GM21390 (cell line): Measurements from ENCODE around the gene LIM2.
A peak's percentile ranks its signal among the peaks of the same experiment; 100 is the strongest.

Experiments
- ATAC-seq: cut with Tn5 transposase; IDR thresholded peaks from one replicate; pipeline ENCODE4 v1.9.1; 2021; ENCODE audit not compliant: unreplicated experiment

LIM2 gene

GRCh38 chr19:51366389-51367254 lies 21.2 kb downstream of the LIM2 start:
- ATAC-seq: peak; percentile 41

DNA sequence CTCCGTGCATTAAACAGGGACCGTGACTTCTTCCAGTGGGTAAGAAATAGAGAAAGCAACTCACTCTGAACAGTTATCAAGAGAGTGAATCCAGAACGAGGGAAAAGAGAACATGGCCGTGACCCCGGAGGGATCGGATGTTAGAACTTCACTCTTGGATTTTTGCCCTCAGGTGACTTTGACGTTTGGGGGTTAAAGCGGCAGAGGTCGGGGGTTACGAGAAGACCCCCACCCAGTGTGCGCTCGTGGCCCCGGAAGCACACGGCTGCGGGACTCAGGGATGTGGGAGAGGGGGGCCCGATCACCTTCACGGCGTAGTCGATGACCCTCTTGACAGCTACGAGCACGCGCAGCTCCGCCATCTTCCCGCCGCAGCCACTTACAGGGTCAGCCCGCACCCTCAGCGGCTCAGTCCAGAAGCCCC lies 21.8 kb downstream of the LIM2 start, which contains the start of gene ETFB:
Gene ETFB (minus strand): TSS at position 424 of the 424 bp plus-strand sequence. CDS start 62 bp downstream, at position 362.
- ATAC-seq: no peak

- no peak for ATAC-seq
Measured at GRCh38 chr19:51365211-51365964, 22.4 kb downstream of the LIM2 start.

DNA sequence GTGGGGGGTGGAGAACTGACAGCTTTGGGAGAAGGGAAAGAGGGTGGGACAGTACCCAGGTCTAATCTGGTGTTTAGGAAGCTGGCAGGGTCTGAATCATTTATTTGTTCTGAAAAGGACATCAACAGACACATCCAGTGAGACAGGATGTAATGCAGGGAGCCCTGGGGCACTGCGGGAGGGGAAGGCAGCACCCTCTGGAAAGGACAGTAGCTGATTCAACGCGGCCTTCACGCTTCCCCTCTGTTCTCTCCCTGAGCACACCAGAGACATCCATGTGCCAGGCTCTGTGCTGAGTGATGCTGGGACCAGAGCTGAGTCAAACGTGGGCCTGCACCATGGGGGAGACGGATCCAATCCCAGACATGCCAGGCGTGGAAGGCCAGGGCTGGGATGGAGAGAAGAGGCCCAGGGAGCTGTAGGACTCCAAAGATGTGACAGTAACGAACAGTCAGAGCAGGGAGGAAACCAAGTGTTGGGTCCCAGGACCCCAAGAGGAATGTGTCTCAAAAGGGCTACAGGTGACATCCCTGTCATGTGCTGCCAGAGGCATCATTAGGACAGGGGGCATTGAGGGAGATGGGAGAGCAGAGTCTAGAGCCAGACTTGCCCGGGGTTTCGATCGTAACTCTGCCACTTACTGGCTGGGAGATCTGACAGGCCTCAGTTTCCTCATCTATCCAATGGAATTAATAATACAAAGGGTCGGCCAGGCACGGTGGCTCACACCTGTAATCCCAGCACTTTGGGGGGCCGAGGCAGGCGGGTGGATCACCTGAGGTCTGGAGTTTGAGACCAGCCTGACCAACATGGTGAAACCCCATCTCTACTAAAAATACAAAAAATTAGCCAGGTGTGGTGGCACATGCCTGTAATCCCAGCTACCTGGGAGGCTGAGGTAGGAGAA lies 23.3 kb downstream of the LIM2 start:
- ATAC-seq: no peak

DNA sequence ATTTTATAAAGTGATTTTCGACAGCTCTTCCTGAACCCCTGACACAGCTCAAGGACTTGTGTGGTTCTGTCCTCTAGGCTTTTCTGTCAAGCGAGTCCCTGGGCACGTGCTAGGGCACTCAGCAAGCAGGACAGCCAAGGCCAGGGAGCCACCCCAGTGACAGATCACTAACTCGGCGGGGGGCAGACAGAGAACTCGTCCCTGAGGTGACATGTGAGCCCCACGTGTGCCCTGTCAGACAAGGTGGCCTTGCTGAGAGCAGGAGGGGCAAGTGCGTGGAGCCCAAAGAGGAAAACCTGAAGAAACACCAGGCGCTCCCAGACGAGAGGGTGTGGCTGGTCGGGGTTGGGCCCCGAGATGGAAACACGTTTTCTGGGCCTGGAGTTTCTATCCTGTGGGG lies 26.5 kb downstream of the LIM2 start:
- no peak for ATAC-seq

DNA sequence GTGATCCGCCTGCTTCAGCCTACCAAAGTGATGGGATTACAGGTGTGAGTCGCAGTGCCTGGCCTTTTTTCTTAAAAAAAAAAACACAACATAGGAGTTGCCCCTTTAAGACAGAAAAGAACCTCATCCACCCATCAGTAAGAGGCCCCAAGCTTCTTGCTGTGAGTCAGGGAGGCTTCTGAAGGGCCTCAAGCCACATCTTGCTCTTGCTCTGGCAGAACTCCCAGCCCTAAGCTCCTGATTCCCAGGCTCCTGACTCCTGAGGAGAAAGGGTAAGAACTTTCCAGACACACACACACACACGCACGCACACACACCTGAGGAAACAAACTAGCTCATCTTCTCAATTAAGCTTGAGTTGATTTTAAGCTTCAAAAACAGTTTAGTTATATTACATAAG lies 28.5 kb downstream of the LIM2 start:
- ATAC-seq: no peak

DNA sequence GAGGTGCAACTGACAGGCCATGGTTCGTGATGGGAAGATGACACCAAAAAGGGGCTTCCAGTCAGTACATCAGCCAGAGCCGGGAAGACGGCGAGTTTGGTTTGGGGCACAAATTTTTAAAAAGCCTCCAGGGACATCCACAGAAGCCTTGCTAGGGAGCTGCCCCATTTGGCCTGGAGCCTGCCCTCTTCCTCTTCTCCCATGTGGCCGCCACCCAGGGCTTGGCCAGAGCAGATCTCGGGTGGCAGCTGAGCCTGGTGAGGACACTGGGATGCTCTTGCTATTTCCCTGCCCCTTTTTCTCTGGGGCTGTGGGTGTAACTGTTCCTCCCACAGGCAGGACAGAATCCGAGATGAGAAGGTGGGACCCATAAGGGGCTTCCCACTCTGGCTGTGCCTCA lies 29.8 kb downstream of the LIM2 start:
- no peak for ATAC-seq

- no peak for ATAC-seq
Measured at GRCh38 chr19:51356159-51356801, 31.5 kb downstream of the LIM2 start.

DNA sequence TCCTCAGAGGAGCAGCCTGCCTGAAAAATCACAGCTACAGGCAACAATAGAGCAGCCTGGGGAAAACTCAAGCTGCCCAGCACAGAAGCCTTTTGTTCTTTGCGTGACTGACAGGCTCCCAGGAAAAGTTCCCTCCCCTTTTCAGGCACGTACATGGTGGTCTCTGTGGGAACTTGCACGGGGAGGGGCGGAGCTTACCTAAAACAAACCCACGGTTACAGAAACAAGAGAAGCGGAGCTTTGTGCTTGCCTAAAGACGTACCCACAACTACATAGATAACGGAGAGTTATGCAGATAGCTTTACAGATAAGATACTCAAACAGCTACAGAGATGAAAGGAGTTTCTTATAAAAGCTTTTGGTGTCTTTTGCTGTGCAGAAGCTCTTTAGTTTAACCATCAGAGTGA lies 33.0 kb downstream of the LIM2 start:
- ATAC-seq: no peak

- ATAC-seq: no peak
Measured at GRCh38 chr19:51354103-51354741, 33.6 kb downstream of the LIM2 start.

DNA sequence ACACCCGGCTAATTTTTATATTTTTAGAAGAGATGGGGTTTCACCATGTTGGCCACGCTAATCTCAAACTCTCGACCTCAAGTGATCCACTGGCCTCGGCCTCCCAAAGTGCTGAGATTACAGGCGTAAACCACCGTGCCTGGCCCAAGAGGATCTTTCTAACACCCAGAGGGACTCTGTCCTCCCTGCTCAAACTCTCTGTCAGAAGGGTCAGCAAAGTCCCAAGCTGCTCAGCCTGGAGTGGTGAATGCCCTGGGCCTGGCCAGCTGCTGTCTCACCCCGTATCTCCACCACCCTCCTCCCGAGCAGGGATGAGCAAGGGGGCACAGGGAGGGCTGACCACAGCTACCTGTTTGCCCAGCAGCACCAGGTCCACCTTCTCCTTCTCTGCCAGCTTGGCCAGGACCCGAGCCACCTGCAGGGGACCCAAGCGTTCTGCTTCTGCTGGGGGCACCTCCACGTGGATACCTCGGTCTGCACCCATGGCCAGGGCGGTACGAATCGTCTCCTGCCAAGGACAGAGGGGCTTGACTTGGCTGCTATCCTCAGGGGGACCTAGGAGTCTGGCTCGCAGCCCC lies 34.9 kb downstream of the LIM2 start:
- ATAC-seq: no peak

DNA sequence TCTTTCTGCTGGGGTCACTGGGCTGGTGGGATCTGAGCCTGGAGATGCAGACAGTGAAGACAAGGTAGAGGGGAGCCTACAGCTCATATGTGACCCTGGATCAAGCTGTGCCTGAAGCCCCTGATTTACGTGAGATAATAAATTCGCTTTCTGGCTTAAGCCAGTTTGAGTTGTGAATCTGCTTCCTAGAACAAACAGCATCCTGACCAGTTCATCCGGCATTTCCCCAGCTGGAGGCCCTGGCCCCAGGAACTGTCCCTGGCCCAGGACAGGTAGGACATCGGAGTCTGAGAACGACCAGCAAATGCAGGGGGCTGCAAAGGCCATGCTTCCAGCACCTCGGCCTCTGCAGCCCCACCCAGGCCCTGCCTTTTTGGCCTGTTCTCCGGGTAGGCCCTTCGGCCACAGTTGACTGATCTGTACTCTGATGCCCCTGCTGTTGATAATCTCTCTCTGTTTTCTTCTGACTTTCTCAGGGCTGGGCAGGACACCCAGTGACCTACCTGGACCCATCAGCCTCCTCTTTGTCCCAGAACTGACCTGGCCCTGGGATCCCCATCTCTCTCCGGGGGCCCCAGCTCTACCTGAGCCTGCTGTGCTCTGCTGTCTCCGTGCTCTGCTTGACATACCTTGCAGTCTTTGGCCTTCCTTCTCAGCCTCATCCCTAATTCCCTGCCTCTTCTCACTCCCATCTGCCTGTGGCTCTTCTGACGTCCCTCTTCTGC lies 36.3 kb downstream of the LIM2 start:
- no peak for ATAC-seq

- ATAC-seq: no peak
Measured at GRCh38 chr19:51347209-51347928, 40.4 kb downstream of the LIM2 start.

- ATAC-seq: no peak
Measured at GRCh38 chr19:51346742-51347141, 41.0 kb downstream of the LIM2 start.

GRCh38 chr19:51345076-51345620 lies 42.6 kb downstream of the LIM2 start:
- ATAC-seq: no peak

DNA sequence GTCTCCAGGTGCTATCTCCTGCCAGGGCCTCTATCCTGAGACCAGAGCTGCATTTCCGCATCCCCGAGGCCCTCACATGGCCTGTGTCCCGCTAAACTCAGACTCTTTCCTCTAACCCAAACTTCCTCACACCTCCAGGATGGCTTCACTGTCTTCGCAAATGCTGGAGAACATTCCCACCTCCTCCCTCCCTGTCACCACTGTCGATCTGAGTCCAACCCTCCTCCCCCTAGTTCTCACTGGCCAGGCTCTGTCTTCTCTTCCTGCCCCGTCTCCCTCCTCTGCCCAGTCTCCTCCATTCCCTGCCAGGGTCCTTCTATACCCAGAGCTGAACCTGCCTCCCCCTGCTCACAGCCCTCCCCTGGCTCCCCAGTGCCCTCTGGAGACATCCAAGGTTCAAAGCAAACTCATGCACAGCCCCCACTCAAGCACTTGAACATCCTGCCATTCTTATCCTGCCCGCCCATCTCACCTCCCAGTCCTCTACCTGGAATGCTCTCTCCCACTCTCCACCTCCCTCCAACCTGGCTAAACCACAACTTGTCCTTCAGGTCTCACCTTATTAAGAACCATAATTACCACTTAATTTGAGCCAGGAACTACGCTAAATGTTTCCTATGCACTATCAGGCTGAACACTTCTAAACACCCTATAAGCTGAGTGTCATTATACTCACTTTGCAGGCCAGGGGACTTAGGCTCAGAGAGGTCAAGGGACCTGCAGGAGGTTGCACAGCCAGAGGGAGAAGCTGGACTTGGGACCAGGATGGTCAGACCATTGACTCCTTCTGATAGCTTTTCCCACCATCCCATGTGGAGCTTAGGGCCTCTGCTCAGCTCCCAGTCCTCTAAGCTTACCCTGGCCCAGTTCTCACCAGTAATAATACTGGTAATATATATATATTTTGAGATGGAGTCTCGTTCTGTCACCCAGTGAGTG lies 44.9 kb downstream of the LIM2 start:
- no peak for ATAC-seq

DNA sequence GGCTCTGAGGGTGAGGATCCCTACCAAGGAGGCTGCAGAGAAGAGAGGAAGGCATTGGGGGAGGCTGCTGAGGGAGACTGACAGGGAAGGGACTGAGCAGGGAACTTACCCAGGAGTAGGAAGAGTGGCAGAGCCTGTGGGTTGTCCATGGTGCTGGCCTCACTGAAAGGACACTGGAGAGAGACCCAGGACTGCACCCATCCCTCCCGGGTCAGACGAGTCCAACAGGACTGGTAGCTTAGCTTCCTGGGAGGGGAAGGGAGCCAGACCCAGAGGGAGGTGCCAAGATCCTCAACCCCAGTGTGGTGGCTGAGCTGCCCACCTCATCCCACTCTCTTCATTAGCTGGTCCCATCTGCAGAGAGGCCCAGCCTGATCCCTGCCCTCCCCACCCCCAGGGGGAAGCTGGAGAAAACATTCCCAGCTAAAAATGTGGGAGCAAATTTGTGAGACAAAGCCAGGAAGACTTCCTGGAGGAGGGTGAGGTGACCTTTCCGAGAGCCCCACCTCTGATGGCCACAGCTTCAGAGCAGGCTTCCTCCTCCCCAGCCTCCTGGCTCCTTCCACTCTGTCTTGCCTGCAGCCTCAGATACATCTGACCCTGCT lies 45.7 kb downstream of the LIM2 start, which contains the start of gene VSIG10L:
Gene VSIG10L (minus strand): TSS at position 164 of the 605 bp plus-strand sequence. CDS start 15 bp downstream, at position 149.
- no peak for ATAC-seq
